C1 segment of cervical spinal cord (tissue), 14 donors: Measurements from ENCODE around the gene ACP5.
"Not testable (repeated sequence)": the region's sequence is repeated elsewhere in the genome, so short reads cannot be mapped to it uniquely, and the experiment has no call there.

Experiments used
- DNase-seq, 14 donors: peaks; one replicate each; lab custom pipeline; 2025; lab: John Stamatoyannopoulos, UW

The ACP5 gene

GRCh38 chr19:11578258-11579142 is 1.1 kb upstream of the ACP5 start:
- peak in 1 of 14 donors; percentile 8 for DNase-seq

DNA sequence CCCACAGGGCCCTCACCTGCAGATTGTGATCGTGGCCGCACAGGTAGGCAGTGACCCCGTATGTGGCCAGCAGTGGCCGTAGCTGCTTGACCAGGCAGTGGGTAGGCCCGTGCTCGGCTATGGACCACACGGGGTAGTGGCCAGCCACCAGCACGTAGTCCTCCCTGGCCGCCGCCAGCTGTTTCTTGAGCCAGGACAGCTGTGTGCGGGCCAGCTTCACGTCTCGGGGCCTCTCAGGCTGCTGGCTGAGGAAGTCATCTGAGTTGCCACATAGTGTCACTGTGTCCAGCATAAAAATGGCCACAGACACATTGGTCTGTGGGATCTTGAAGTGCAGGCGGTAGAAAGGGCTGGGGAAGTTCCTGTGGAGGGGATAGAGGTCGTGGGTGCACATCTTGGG is 1.2 kb downstream of the ACP5 start:
- DNase-seq: no peak

GRCh38 chr19:11574689-11575088 is 2.8 kb downstream of the ACP5 start:
- DNase-seq: no peak

- DNase-seq: not testable (repeated sequence)
Measured at GRCh38 chr19:11573763-11574162, 3.7 kb downstream of the ACP5 start.

DNA sequence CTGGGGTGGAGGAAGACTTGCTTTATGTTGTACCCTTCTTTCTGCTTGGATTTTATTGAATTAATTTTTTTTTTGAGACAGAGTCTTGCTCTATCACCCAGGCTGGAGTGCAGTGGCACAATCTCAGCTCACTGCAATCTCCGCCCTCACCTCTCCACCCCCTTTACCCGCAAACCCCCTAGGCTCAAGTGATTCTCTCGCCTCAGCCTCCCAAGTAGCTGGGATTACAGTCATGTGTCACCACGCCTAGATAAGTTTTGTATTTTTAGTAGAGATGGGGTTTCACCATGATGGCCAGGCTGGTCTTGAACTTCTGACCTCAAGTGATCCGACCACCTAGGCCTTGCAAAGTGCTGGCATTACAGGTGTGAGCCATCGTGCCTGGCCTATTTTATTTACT is 4.1 kb downstream of the ACP5 start:
- DNase-seq: not testable (repeated sequence)

- no peak for DNase-seq
Measured at GRCh38 chr19:11570039-11570462, 7.4 kb downstream of the ACP5 start.

- DNase-seq: no peak
Measured at GRCh38 chr19:11566164-11566563, 11.3 kb downstream of the ACP5 start.

DNA sequence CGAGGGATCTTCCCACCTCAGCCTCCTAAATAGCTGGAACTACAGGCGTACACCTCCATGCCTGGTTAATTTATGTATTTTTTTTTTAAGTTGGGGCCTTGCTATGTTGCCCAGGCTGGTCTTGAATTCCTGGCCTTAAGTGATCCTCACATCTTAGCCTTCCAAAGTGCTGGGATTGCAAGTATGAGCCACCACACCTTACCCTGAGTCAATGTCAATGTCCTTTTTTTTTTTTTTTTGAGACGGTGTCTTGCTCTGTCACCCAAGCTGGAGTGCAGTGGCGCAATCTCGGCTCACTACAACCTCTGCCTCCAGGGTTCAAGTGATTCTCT is 11.8 kb downstream of the ACP5 start:
- DNase-seq: not testable (repeated sequence)

- not testable (repeated sequence) for DNase-seq
Measured at GRCh38 chr19:11564082-11564807, 13.2 kb downstream of the ACP5 start.

DNA sequence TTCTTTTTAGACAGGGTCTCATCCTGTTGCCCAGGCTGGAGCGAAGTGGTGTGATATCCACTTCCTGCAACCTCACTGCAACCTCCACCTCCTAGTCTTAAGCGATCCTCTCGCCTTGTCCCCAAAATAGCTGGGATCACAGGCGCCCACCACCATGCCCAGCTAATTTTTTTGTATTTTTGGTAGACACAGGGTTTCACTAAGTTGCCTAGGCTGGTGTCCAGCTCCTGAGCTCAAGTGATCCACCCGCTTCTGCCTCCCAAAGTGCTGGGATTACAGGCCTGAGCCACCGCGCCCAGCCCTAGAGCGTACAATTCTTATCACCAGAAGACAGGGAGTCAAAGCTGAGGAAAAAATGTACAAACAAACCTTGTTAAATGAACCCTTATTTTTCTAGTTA is 13.9 kb downstream of the ACP5 start:
- no peak for DNase-seq

GRCh38 chr19:11560404-11561051 is 16.9 kb downstream of the ACP5 start:
- peak in 6 of 14 donors; percentile 5 to 41 (median 19) for DNase-seq

GRCh38 chr19:11558881-11559828 is 18.3 kb downstream of the ACP5 start, which contains the start of gene ELOF1:
Gene ELOF1, minus strand, starts transcription at chr19:11559230. Its CDS starts 4,883 bp downstream, at chr19:11554347.
- DNase-seq: peak; percentile 88 to 98 (median 96)

GRCh38 chr19:11556634-11557420 is 20.6 kb downstream of the ACP5 start:
- no peak for DNase-seq

GRCh38 chr19:11555246-11555645 is 22.2 kb downstream of the ACP5 start:
- DNase-seq: peak in 2 of 14 donors; percentile 16 to 24

- no peak for DNase-seq
Measured at GRCh38 chr19:11554160-11554559, 23.3 kb downstream of the ACP5 start.

DNA sequence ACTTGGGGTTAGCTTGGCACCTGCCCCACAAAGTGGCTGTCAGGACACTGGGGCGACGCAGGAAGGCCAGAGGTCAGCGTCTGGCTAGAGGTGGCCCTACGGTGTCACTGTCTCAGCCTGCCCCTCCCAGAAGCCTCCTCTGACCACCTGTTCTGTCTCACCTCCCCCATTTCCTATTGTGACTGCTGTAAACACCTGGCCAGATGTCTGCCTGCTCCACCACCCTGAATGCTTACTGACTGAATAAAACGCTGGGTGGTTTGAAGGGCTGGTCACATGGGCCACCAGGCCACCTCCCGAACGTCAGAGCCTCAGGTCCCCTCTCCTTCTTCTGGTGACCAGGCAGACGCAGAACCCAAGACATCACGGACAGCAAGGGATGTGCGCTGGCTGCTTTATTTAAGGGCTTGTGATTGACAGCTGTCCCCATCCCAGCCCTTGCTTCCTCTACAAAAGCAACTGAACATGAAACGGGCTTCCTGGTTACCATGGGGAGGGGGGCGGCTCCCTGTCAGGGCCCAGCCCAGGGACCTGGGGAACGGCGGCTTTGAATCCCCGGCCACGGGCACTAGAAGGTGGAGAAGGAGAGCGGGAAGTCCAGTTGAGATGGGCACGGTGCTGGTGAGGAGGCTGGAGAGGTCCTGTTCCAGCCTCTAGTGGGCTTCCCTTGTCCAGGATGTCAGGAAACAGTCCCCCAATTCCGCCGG is 24.6 kb downstream of the ACP5 start:
- no peak for DNase-seq

DNA sequence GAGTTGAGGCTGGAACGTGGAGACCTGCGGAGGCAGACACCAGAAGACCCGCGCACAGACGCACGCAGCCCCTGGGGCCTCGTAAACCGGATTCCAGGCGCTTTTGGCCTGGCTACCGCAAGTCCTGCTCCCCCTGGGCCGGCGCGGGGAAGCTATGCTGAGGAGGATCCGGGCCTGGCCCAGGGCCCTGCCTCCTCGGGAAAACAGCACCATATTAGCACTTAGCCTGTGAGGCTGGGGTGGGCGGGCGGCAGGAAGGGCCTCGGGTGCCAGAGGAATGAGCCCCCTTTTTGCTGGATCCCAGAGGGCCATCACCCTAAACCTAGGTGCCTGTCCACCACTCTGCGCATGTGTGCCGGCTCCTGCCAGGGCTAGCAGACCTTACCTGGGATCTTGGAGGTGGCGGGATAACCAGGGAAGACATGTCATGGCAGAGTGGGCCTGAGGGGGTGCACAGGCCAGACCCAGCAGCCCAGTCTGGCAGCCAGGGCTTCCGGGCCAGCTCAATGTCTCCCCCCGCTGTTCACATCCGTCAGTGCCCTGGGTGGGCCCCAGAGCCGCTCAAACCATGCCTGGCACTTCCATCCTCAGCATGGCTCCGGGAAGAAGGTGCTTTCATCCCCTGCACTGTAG is 25.7 kb downstream of the ACP5 start:
- DNase-seq: no peak

DNA sequence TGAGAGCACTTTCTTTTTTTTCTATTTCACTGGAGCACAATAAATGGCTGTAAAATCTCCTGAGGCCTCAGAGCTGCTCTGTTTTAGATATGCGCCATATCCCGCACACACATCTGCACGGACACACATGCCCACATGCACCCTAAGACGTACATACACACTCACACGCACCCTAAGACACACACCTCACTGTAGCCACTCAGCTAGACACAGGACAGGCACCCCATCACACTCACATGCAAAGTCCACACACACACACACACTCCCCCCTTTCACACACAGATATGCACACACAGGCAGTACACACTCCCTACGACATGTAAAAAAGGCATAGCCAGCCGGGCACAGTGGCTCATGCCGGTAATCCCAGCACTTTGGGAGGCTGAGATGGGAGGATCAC is 27.2 kb downstream of the ACP5 start:
- no peak for DNase-seq

DNA sequence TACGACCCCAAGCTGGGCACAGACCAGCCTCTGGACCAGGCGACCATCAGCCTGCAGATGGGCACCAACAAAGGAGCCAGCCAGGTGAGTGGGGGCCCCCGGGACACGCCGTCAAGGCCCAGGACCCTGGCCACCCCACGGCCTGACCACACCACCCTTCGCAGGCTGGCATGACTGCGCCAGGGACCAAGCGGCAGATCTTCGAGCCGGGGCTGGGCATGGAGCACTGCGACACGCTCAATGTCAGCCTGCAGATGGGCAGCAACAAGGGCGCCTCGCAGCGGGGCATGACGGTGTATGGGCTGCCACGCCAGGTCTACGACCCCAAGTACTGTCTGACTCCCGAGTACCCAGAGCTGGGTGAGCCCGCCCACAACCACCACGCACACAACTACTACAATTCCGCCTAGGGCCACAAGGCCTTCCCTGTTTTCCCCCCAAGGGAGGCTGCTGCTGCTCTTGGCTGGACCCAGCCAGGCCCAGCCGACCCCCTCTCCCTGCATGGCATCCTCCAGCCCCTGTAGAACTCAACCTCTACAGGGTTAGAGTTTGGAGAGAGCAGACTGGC is 28.0 kb downstream of the ACP5 start:
- DNase-seq: no peak
